WERI-Rb-1 (cell line): ENCODE results near the gene ENPP6.

Source experiments
- DNase-seq: peaks from one replicate; pipeline ENCODE4 v3.0.0-alpha.2; 2020
- H3K27ac ChIP-seq: fragments of 250-450 bp; sonication (Bioruptor Pico); 2 replicates; pipeline ENCODE4 v1.5.1; 2020; ENCODE audit warnings: mild to moderate bottlenecking, moderate library complexity
- H3K27me3 ChIP-seq: fragments of 250-450 bp; sonication (Bioruptor Pico); 2 replicates; pipeline ENCODE4 v1.5.1; 2021; ENCODE audit warnings: mild to moderate bottlenecking, low read depth, moderate library complexity; ENCODE audit not compliant: insufficient read depth, severe bottlenecking
- H3K36me3 ChIP-seq: fragments of 250-450 bp; sonication (Bioruptor Pico); 2 replicates; pipeline ENCODE4 v1.5.1; 2020; ENCODE audit warnings: mild to moderate bottlenecking, moderate library complexity
- H3K4me3 ChIP-seq: 2 replicates; pipeline ENCODE4 v1.5.1; 2011; ENCODE audit warnings: low read depth, mild to moderate bottlenecking, control low read depth, low read length
- H3K9me3 ChIP-seq: fragments of 250-450 bp; sonication (Bioruptor Pico); 2 replicates; pipeline ENCODE4 v1.5.1; 2021; ENCODE audit warnings: mild to moderate bottlenecking, moderate library complexity; ENCODE audit not compliant: severe bottlenecking
- TF ChIP-seq, protein P1 (sequence below): IDR thresholded peaks from 2 replicates; pipeline ENCODE4 v1.5.1; 2011; ENCODE audit warnings: low read depth, mild to moderate bottlenecking, control low read depth, inconsistent platforms, low read length

ENPP6 gene

GRCh38 chr4:184217634-184218033 is at the start of gene ENPP6:
TSS of gene ENPP6 (minus strand) at chr4:184217873. CDS start at chr4:184217819, 54 bp downstream.
- Histone ChIP-seq H3K27me3 (no peaks in the 10 kb centered on the region), H3K9me3 (peaks cover 4% of the 10 kb centered on the region), H3K27ac (no peak within 1 kb of the TSS), H3K36me3 (no peaks in the 10 kb centered on the region), H3K4me3 (no peak within 1 kb of the TSS)
- TF ChIP-seq, protein P1, sequence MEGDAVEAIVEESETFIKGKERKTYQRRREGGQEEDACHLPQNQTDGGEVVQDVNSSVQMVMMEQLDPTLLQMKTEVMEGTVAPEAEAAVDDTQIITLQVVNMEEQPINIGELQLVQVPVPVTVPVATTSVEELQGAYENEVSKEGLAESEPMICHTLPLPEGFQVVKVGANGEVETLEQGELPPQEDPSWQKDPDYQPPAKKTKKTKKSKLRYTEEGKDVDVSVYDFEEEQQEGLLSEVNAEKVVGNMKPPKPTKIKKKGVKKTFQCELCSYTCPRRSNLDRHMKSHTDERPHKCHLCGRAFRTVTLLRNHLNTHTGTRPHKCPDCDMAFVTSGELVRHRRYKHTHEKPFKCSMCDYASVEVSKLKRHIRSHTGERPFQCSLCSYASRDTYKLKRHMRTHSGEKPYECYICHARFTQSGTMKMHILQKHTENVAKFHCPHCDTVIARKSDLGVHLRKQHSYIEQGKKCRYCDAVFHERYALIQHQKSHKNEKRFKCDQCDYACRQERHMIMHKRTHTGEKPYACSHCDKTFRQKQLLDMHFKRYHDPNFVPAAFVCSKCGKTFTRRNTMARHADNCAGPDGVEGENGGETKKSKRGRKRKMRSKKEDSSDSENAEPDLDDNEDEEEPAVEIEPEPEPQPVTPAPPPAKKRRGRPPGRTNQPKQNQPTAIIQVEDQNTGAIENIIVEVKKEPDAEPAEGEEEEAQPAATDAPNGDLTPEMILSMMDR = no peak
- DNase-seq = no peak

- no peak overlapping the region for H3K4me3 ChIP-seq
Measured at GRCh38 chr4:184267206-184267608, 49.5 kb upstream of the ENPP6 start.

GRCh38 chr4:184265546-184266351 is 48.1 kb upstream of the ENPP6 start:
- no peaks in the 10 kb centered on the region for H3K27me3 ChIP-seq
- no peaks in the 10 kb centered on the region for H3K36me3 ChIP-seq
- H3K4me3 ChIP-seq = no peak overlapping the region
- TF ChIP-seq, protein P1 = no peak
- DNase-seq = no peak
- H3K27ac ChIP-seq = no peak overlapping the region
- H3K9me3 ChIP-seq = no peaks in the 10 kb centered on the region

More at GRCh38 chr4:184267206-184267608, 49.5 kb upstream of the ENPP6 start:
- Histone ChIP-seq H3K36me3 (no peaks in the 10 kb centered on the region), H3K27ac (no peak overlapping the region), H3K9me3 (no peaks in the 10 kb centered on the region), H3K27me3 (no peaks in the 10 kb centered on the region)
- no peak for DNase-seq
- TF ChIP-seq, protein P1 = no peak

DNA sequence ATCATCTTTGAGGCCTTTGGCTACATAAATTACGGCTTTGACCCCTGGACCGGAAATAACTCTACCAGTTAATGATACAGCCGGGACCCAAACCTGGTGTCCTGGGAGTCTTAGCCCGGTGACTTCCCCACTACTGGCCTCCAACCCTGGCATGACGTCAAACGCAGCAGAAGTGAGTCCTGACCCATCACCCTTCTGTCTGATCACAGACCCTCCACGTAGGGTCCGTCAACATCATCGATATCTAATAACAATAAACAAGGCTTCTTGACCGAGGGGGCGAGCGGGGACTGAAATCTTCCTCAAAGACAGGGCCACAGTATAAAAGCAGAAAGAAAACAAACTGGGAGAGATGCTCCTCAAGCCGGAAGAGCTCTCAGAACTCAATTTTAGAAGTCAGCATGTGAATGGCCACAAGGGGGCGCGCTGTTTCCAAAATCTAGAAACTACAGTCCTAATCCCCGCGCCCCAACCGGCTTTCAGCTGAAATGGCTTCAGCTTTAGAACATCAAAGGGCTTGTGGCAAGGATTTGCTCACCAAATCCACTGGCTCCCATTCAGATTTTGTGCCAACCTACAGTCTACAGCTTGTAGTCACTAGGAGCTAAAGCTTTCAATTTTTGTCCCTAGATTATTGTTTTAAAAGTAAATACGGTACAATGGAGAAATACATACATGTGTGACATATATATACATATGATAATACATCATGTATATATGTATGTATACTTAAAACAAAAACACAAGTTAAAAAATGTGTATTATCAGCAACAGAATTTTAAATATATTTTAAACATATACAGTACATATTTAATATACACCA is 46.4 kb upstream of the ENPP6 start:
- peak; percentile 96 for DNase-seq
- no peak overlapping the region for H3K27ac ChIP-seq
- TF ChIP-seq, protein P1 = peak; percentile 82
- H3K27me3 ChIP-seq = no peaks in the 10 kb centered on the region
- H3K36me3 ChIP-seq = no peaks in the 10 kb centered on the region
- no peaks in the 10 kb centered on the region for H3K9me3 ChIP-seq
- no peak overlapping the region for H3K4me3 ChIP-seq

DNA sequence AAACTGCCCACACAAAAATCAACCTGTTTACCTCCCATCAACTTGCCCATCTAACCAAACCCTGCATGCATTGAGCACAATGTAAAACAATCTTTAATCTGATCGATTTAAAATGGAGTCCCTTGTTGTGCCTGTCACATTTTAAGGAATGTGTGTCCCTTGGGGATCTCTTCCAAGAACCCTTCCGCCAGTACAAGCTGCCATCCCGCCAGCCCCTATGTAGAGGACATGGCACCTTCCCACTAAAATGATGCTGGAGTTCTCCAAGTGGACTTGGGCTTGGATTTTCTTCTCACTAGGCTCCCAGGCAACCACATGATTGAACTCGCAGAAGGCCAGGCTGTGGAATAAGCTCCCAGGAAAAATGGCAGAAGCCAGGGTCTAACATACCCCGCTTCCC is 45.8 kb upstream of the ENPP6 start:
- no peak overlapping the region for H3K4me3 ChIP-seq
- no peak overlapping the region for H3K27ac ChIP-seq

More for the DNA sequence above, 45.8 kb upstream of the ENPP6 start:
- Histone ChIP-seq H3K36me3 (no peaks in the 10 kb centered on the region), H3K9me3 (no peaks in the 10 kb centered on the region), H3K27me3 (no peaks in the 10 kb centered on the region)
- no peak for DNase-seq
- TF ChIP-seq, protein P1 = no peak
